GM21576 (cell line): ENCODE data around the gene PLCB1.
"Not testable (repeated sequence)": the region's sequence is repeated elsewhere in the genome, so short reads cannot be mapped to it uniquely, and the experiment has no call there.

Experiments
- ATAC-seq: cut with Tn5 transposase; IDR thresholded peaks from one replicate; pipeline ENCODE4 v1.9.1; 2021; ENCODE audit warnings: mild to moderate bottlenecking, moderate library complexity; ENCODE audit not compliant: unreplicated experiment

Gene PLCB1

DNA sequence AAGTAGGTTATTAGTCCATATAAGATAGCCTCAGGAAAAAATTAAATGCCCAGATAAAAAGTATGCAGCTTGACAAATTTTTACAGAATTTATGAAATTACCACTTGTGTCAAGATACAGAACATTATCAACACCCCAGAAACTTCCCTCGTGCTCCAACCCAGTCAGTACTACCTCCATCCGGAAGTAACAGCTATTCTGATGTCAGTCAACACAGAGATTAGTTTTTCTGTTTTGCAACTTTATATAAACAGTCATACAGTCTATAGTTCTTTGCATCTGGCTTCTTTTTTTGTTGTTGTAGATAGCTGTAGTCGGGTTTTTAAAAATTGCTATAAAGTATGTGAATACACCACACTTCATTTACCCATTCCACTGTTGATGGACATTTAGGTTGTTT lies 721.1 kb downstream of the PLCB1 start:
- ATAC-seq, result not testable (repeated sequence)

DNA sequence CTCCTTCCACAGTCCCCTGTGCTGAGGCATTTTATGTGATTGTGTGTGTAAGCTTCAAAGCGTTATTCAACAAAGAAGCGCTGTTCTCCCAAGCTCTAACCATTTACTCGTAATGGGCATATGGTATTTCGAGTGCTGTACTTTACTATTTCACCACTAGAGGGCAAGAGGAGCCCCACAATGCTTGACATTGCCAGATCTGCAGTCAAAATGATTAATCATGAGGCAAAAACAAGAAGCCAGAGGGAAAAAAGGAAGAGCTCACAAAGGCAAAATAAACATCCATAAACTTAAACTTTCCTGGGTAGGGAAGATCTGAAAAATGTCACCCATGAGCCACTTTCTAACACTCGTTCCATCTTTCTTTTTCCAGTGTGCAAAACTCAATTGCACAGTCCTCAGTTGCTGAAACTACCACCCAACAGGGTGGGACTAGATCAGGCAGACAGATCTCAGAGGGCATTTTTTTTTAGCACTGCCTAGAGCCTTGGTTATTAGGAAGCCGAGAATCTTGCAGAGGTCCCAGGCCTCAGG lies 721.8 kb downstream of the PLCB1 start:
- ATAC-seq, result peak; percentile 89

DNA sequence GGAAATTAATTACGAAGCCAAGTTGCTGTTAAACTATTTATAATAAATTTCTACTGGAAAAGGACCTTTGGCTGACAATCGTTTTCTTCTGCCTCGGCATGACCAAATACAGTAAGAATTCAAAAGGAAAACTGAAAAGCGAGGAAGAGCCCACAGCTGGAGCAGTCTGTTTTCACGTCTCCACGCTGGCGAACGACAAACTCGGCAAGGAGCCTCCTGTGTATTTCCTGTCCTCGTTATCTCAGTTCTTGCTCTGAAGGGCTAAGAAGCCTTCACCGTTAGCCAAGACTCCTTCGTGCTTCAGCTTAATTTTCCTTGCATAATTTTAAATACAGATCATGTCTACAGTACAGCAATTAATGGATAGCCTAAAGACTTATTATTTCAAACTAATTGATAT lies 722.5 kb downstream of the PLCB1 start:
- ATAC-seq, result no peak

DNA sequence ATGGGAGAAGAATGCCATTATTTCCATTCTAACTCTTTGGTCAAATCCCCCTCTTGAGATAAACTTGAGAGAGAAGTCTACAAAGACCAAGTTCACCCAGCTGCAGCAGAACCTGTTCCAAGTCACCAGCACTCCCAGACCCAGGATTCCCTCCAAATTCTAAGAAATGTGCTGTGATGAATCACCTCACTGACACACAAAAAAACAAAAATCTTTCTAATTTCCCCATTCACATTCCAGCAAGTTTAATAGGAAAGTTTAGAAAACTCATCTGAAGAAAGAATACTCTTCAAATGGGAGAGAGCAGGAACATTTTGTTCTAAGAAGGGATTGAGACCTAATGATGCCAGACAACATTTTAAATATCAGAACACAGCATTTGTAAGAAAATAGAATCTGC lies 723.2 kb downstream of the PLCB1 start:
- ATAC-seq, result no peak

DNA sequence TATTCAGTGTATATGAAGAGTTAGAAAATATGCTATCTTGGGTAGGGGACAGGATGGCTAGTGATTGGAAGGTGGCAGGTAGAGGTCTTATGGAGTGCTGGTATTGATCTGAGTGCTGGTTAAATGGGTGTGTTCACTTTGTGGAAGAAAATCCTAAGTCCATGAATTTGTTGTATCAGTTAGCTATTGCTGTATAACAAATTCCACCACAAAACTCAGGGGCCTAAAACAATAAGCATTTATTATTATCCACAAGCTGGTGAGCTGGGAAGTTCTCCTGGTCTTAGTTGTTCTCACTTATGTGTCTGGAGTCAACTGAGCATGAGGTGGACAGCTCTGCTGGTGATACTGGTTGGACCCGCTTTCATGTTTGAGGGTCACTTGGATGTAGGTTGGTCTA lies 724.6 kb downstream of the PLCB1 start:
- no peak for ATAC-seq

DNA sequence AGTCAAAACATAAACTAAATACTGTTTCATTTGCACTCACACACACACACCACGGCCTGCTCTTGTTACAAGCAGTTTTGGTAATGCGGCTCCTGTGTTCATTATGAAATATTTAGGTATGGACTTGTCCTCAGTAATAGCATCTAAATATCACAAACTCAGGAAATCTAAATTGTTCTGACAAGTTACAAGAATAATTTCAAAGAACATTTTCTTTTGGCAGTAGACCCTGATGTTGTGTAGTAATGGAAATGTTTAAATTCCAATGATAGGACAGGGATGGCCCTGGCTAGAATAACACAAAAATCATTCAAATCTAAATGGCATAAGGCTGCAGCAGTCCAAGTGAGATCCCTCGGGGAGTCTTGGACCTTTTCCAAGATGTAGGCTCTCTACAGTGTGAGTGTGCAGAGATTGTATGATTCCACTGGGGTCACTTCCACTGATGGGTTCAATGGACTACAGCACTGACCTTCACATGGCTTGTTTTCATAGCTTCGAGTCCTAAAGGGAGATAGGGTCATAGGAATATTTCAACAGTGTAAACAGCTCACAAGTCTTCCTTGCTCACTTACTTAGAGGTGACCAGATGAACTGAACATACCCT lies 726.2 kb downstream of the PLCB1 start:
- no peak for ATAC-seq

DNA sequence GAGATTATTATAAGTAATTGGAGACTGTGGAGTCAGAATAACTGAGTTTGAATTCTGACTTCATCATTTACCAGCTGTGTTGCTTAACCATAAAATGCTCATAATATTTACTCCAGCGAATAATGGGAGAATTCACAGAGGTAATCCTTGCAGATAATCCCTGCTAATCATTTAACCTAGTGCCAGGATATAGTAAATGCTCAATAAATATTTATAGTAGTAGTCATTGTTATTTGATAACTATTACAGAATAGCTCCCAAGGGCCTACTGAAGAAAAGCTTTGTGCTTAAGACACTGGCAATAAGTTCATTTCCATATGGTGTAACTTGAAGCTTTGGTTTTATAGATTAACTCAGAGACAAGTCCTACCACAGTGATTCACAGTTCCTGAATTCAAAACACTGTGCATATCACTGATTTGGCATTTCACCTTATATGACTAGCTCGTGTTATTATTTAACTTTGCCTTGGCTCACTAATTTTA lies 728.0 kb downstream of the PLCB1 start:
- ATAC-seq, result no peak

DNA sequence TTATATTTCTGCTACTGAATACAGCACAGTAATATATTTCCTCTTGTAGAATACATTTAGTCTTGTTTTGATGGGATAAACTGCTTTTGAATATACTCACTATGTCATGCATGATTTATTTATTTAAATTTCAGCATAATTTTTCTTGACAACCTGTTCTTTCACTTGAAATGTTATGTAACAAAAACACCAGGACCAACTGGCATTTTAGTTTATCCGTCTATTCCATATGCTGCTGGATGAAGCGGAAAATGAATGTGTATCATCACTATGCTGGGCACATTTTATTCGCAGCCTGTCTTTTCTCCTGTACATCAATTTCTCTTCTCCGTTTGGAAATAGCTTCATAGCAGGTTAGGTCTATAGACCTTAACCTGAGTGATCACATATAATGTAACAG lies 730.0 kb downstream of the PLCB1 start:
- no peak for ATAC-seq

DNA sequence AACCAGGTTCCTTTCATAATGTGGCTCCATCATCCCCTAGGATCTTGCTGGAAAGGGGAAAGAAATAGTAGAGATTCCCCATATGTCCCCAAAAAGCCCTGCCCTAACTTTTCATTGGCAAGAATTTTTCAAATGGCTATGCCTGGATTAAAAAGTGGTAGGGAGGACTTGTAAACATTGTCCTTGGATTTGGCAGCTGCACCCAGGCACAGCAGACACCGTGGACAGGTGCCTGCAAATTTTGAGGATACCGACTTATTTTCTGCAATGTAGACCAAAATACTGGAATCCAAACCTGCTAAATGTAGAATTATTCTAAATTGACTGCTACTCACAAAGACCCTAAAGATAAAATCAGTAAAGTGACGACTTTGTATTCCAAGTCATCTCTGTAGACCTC lies 733.6 kb downstream of the PLCB1 start:
- no peak for ATAC-seq

DNA sequence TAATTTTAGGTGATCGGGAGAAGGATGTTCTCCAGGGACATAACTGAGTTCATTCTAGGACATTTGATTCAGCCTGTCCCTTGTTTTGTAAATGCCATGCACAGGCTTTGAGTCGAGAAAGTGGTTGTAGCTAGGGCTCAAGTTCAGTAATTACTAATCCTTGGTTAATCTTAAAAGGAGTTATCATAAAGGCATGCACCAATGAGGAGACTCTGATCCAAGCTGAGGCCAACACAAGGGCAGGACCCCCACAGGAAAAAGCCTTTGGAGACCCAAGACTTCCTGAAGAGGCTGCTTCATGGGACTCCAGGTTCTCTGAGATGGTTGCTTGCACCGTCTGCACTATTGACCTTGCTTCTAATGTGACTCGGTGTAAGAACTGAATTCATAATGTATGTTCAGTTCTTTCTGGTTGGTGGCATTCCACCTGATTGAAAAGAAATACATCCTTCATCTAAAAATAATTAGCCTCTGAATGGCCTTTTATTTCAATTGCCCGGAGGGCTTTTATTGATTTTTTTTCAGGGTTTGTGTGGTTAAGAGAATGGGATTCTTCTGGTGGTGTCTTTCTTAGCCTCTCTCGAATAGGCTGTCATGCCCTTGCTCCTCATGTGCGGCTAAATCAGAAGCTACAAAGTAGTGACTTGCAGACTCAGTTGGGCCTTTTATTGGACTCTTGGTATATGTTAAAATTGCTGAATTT lies 735.1 kb downstream of the PLCB1 start:
- no peak for ATAC-seq

DNA sequence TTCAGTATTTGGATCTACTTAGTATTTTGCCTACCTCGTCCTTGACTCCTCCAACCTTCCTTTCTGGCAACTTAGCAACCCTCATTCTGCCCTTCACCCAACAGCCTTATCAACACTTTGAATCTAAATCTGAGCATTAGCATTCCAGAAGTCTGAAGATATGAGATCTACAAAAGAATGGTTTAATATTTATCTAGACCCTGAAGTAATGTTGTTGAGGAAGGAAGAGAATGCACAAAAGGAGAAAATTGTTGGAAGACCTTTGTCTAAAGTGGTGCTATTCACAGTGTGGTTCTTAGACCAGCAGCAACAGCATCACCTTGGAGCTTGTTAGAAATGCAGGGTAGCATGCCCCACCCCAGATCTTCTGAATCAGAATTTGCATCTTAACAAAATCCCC lies 738.6 kb downstream of the PLCB1 start:
- ATAC-seq, result no peak

DNA sequence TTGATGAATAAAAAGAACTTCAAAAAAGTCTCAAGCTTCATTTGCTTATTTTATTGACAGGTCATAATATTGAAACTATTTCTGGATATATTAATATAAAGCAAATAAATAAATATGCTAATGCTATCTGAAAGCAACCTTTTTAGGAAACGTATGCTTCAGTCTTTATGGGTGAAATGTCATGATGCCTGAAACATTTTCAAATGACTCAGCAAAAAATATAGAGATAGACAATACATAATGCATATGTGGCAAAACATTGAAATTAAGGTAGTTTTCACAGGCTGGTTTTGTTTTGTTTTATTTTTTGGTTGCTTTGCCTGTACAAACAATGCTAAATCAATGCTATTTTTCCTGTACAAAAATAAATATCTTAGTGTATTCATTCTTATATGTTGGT lies 742.4 kb downstream of the PLCB1 start:
- ATAC-seq, result no peak

DNA sequence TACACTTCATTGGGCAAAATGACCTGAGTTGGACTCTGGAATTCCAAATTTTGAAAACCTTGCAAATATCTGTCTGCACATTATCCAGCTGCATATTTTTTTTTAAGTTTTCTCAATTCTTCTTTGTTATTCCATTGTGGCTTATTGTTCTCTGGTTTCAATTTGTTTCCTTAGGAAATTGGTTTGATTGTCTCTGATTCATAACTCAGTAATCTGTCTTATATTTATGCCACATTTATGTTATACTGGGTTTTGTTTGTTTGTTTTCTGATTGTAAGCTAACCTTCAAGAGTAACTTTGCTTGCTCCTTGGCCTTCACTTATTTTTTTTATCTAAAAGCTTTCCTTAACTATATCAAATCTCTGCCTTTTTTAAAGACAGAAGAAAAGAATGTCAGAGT lies 743.5 kb downstream of the PLCB1 start:
- no peak for ATAC-seq

DNA sequence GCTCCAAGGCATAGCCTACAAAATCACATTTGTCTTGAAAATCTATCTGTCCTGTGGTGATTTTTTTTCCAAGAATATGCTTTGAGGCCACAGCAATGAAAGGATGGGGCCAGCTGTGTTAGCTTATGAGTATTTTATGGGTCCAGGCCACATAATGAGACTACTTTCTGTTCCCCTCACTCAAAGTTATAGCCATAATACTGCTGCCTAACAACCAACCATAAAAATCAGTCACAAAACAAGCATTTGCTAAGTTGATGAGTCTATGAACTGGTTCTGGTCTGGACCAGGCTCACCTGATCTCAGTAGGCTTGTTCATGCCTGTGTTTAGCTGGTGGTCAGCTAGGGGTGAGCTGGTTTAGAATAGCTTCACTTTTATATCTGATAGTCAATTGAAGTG lies 744.3 kb downstream of the PLCB1 start:
- no peak for ATAC-seq

DNA sequence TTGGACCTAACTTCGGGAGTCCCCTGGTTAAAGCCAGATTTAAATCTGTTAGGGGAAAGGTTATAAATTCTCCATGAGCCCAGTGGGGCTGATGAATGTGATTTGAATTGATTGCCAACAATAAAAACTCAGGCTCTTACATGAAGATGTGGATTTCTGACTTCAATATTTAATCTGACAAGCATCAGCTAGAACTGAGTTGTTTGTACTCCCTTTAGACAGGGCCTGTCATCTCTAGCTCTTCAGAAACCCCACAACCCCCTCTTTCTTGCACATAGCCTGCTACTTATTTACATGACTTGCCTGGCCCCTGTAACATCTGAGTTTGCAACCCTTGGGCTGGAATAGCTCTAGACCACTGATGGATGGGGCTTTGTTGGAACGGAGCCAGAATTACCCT lies 745.2 kb downstream of the PLCB1 start:
- no peak for ATAC-seq

DNA sequence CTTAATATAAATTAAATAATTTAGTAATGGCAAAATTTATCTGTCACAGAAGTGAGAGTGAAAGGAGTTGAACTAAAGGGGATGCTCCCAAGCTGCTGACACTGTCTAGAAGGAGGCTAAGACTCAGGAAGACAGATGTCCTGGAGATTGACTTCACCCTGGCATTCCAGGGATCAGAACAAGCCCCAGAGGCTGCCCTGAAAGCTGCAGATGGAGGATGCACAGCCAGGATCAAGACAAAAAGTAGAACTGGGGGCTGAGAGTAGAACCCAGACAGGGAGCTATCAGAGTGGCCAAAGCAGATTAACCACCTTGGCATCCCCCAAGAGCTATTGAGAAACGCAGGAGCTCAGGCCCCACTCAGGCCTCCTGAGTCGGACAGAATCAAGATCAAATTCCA lies 747.6 kb downstream of the PLCB1 start:
- no peak for ATAC-seq

DNA sequence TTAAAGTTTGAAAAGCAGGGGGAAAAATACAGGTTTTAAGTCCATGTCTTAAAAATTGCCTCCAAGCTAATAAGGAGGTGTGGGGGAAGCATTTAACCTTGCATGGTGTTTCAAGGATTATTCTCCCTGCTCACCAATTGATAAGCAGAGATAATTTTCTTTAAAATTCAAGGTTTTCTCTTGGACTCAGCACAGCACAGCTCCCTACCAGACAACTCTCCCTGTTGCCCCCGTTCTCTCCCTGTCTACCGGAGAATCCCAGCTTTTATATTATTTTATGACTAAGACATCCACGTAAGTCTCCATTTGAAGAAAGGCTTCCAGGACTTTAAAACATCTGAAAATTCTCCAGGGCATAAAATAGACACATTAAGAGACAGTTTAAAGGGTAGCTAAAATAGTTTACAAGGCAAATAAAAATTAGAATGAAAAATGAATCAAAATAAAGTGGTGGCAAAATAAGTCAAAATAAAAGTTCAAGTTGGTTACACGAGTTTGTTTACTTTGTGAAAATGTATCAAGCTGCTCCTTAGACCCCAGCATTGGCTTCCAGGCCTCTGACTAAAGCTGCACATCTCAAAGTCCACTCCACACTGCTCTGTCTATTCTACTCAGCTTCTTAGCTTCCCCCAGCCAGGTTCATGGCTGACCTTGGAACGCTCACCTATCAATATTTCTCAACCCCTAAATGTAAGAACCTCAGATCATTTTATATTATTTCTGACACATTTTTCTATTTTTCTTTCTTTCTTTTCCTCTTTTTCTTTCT lies 748.2 kb downstream of the PLCB1 start:
- no peak for ATAC-seq

DNA sequence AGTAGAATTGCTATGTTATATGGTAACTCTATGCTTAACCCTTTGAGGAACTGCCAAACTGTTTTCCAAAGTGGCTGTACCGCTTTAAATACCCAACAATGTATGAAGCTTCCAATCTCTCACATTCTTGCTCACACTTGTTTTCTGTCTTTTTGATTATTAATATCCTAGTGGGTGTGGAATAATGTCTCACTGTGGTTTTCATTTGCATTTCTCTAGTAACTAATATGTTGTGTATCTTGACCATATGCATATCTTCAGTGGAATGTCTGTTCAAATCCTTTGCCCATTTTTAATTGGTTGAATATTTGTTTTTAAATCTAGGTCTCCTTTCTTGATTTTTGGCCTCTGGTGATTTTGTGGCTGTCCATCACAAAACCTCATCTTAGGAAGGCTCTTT lies 759.0 kb downstream of the PLCB1 start:
- no peak for ATAC-seq

DNA sequence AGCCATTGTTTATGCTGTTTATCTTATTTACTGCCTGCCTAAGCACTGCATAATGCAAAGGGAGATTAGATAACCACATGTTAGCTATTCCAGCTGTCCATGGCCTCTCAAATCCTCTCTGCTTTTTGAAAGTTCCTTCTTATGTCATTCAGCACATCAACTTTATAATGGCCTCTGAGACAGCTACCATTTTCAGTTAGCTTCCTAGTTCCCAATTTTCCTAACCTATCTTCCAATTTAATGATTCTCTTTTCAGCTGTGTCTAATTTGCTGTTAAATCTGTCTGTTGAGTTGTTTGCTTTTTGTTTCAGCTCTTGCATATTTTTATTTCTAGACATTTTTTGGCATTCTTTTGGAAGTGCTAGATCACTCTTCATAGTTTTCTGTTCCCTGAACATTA lies 763.4 kb downstream of the PLCB1 start:
- no peak for ATAC-seq

DNA sequence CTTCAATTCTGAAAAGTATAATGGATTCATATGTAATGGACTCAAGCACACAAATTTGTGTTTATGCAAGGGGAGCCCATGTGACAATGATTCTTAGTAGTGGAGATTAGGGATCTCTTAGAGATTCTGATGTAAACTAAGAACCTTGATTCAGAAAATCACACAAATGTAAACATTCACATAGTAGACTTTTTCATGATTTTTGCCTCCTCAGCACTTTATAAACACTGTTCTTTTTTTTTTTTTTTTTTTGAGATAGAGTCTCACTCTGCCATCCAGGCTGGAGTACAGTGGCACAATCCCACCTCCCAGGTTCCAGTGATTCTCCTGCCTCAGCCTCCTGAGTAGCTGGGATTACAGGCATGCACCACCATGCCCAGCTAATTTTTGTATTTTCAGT lies 766.8 kb downstream of the PLCB1 start:
- no peak for ATAC-seq

DNA sequence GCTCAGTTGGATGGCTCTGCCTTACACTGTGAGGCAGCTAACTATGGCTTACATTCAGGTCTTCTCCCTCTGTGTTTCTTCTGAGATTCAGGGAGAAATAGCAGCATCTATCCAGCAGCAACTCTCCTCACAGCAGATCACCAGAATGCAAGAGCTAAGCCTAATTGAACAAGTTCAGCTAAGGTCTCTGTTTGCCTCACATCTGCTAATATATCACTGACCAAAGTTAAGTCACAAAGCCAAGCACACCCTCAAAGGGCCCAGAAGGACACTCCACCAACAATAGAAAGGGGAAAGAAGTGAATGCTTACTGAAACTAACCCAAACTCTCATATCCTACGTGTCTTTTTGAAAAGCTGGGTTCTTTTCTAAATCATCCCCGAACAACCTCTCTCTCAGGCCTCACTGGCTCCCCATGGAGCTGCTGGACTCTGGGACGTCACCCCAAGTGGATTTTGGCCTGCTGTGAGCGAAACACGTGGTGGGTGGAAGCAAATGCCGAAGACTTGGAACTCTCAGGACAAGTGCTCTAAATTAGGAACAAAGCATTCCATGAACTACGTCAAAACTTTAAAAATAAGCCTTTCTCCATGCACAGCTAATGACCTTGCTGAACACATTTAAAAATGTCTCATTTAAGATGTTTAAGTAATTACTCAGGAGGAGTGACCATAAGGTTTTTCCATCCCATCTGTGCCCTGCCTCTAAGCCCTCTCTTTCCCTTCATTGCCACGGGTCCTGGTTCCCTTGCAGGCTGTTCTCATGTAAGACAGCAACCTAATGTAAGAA lies 769.4 kb downstream of the PLCB1 start:
- no peak for ATAC-seq
